Left colon (tissue), 2 donors: ENCODE measurements around the gene PTH2. TPM values are rescaled to one million over a fixed set of nuclear protein-coding genes. Genes with fewer than 3 reads are reported as not detected.

Source experiments
- ATAC-seq: fragments of 200-7000 bp; cut with Tn5 transposase; one replicate; pipeline ENCODE4 v1.9.1; 2020; ENCODE audit warnings: mild to moderate bottlenecking, moderate library complexity
- DNase-seq, 2 donors: peaks; one replicate each; pipeline ENCODE4 v3.0.0-alpha.2; 2020
- intact Hi-C, 2 donors: fragments of 100-400 bp; cut with DNase I in 1 of 2; cut with micrococcal nuclease in 1 of 2; formaldehyde crosslinking; loops; one replicate each; pipeline versions ENCODE4 v1.11.2 to v1.14.0; 2022; cut with DNase I, micrococcal nuclease
- total RNA-seq, 2 donors: library from RNA; stranded (reverse); fragmentation: NEBNext Ultra II Directional; extraction: Animal tissue kit (Norgen Biotek cat#: 25700); gene quantifications; one replicate each; pipeline ENCODE4 v1.2.1, GENCODE V29; 2021
- donor health status: DM: no; HTN: no; CAD: no.
- donor health status: DM: yes; HTN: yes; CAD: no.

Gene PTH2
- total RNA-seq, 2 donors from 2014 or later = not detected

GRCh38 chr19:49436381-49437017 lies 13.3 kb upstream of the PTH2 start:
- no peak for DNase-seq
- intact Hi-C loops = loop anchor here in 1 of 2 donors (10.0 kb wide), 1 partner anchor 172 kb away; no protein-coding TSS in a partner anchor
- no peak for ATAC-seq

DNA sequence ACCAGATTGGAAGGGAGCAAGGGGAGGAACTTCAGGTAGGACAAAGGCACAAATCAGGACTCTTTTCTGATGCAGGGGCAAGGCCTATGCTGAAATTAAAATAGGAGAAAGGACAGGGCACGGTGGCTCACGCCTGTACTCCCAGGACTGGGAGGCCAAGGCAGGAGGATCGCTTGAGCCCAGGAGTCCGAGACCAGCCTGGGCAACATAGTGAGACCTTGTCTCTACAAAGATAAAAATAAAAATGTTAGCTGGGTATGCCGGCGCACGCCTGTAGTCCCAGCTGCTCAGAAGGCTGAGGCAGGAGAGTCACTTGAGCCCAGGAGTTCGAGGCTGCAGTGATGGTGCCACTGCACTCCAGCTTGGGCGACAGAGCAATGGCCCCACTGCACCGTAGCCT lies 12.4 kb upstream of the PTH2 start:
- DNase-seq = no peak
- ATAC-seq = no peak
- intact Hi-C loops = loop anchor here in 1 of 2 donors (10.0 kb wide), 1 partner anchor 171 kb away; no protein-coding TSS in a partner anchor

DNA sequence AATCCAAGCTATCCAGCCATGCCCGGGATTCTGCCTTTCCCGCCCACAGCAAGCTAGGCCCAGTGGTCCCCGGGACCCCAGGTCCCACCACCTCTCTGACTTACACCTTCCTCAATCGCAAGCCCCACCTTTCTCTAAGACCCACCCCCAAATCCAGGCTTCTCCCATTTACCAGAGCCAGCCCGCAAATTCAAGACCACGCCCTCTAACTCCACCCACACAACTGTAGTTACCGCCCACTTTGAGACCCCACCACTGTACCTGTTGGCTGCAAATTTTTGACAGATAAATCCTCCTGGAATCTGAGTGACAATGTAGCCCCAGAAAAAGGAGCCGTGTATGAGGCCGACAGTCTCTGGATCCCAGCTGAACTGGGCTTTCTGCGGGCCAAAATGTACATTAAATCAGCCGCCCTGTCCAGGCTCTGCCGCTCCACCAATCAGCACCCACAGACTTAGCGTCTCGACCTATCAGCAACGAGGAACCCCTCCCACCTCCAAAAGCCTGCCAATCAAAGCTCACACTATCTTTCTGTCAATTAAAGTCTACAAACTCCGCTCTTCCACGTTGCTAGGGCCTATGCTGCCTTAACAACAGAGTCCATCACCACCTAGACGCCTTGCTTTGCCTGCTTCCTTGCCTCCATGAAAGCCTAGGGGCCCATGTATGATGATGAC lies 11.8 kb upstream of the PTH2 start:
- DNase-seq (no peak), ATAC-seq (no peak)
- intact Hi-C loops = loop anchor here in 1 of 2 donors (10.0 kb wide), 1 partner anchor 170 kb away; no protein-coding TSS in a partner anchor

DNA sequence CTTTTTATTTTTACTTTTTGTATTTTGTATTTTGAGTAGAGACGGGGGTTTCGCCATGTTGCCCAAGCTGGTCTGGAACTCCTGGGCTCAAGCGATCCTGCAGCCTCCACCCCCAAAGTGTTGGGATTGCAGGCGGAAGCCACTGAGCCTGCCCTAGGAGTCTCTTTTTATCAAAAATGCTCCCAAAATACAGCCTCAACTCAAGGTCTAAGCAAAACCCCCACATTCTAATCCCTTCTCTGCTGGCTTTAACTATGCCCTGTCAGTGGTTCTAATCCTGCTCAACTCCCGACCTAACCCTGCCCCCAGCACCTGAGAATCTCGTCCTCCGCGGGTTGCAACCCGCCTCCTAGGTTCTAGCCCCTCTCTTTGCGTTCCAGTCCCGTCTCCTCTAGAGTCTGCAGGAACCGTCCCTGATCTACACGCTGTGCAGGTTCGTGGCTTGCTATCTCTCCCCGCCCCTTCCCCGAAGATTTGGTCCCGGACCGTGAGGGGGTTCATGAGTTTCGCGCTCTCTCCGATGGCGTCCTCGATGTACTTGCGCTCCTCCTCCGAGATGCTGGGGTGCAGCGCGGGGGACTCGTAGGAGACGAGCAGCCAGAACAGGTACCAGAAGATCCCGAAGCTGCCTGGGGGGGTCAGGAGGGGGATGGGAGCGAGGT lies 10.1 kb upstream of the PTH2 start:
- no peak for ATAC-seq
- intact Hi-C loops = loop anchor here in 1 of 2 donors (10.0 kb wide), 1 partner anchor 169 kb away; no protein-coding TSS in a partner anchor

GRCh38 chr19:49432141-49433073 lies 9.2 kb upstream of the PTH2 start:
- peak; percentile 97 for ATAC-seq
- peak; percentile 49 to 66 for DNase-seq
- intact Hi-C loops = loop anchor here in 1 of 2 donors (10.0 kb wide), 1 partner anchor 168 kb away; no protein-coding TSS in a partner anchor

More for the DNA sequence above, 10.1 kb upstream of the PTH2 start:
- no peak for DNase-seq

DNA sequence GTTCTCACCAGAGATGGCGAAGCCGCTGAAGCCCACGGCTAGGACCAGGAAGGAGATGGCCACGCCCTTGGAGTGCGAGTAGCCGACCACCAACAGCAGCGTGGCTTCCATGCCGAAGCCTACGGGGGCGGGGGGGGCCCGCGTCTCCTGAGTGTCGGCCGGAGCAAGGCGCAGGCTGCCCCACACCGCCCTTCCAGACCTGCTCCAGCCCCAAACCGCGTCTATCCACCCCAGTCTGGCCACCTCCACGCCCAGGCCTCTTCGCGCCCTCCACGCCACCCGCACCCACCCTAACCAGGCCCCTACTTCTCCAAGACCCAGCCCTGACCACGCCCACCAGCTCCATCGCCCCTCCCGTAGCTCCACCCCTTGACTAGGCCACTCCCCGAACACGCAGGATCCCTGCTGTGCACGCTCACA lies 8.1 kb upstream of the PTH2 start:
- DNase-seq = no peak
- no peak for ATAC-seq
- intact Hi-C loops = loop anchor here in 1 of 2 donors (10.0 kb wide), 1 partner anchor 167 kb away; no protein-coding TSS in a partner anchor

DNA sequence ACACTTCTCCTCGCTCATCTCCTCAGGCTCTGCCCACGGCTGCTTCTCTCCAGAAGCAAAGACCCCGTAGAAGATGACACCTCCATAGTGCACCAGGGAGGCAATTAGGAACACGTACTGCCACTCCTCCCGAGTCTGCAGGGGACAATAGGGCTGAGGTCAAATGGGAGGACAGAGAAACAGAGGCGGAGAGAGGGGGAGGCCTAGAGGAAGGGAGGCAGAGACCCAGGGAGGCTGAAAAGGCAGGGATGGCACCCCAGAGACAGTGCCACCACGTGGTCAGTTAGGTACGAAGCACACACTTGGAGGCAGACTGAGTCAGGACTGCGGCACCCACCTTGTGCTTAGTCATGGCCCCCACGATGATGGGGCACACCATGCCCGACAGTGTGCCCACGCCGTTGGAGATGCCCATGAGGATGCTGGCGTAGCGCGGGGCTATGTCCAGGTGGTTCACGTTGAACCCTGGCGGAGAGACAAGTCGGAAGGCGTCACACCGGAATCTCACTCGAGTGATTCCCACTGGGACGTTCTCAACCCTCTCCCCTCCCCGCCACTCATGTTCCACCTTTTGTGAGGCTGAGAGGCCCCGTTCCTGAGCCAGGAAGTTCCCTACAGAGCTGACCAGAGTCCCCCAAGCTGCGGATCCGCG lies 7.6 kb upstream of the PTH2 start:
- DNase-seq = no peak
- intact Hi-C loops = loop anchor here in 1 of 2 donors (10.0 kb wide), 1 partner anchor 166 kb away; no protein-coding TSS in a partner anchor
- ATAC-seq = no peak

- ATAC-seq (no peak), DNase-seq (no peak)
- intact Hi-C loops = loop anchor here in 1 of 2 donors (10.0 kb wide), 1 partner anchor 165 kb away; no protein-coding TSS in a partner anchor
These were observed 7.0 kb upstream of the PTH2 start for GRCh38 chr19:49430172-49430677.

GRCh38 chr19:49428547-49429451 lies 5.6 kb upstream of the PTH2 start:
- intact Hi-C loops = no loop called here
- ATAC-seq = no peak
- DNase-seq = no peak

DNA sequence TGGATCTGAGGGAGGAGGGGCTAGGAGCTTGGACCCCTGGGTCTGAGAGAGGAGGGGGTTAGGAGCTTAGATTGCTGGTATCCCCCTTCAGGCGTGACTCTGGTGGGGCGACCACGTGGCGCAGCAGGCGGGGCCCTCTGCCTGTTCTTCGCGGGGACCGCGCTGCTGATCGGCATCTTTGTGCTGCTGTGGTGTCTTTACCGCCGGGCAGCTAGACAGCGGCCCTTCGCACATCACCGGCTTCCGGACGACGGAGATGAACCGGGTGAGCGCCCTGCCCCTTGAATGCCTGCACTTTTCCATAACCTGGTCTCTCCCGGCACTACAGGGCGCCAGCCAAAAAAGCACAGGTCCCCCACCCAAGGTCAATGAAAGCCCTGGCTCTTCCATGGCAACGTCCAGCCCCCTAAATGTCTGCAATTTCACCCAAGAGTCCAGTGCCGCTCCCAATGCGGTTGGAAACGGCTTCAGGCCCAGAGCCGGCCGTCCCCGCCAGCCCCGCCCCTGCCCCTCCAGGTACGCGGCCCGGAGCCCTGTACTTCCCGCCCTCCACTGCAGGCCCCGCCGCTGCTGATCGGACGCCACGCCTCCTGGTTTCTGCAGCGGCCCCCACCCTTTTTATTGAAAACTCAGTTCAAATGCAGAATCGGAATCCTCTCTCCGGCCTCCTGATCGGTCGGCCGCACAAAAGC lies 4.8 kb upstream of the PTH2 start:
- intact Hi-C loops = no loop called here
- ATAC-seq = peak; percentile 45
- no peak for DNase-seq

DNA sequence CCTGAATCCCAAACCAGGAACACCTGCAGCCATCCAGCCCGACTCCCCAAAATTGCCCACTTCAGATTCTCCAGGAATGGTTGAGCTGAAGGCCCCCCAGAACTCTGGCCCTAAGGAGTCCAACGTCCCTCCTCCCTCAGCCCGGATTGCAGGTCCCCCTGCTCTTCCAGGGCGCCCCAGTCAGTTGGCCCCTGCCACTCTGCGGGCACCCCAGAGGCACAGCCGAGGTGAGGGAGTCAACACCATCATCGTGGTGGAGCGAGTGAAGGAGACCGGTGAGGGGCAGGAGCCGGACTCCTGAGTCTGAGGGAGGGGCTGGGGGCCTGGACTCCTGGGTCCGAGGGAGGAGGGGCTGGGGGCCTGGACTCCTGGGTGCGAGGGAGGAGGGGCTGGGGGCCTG lies 4.1 kb upstream of the PTH2 start:
- DNase-seq (no peak), ATAC-seq (no peak)

GRCh38 chr19:49425922-49426592 lies 2.8 kb upstream of the PTH2 start:
- intact Hi-C loops = no loop called here
- DNase-seq (no peak), ATAC-seq (no peak)

More for the DNA sequence above, 4.1 kb upstream of the PTH2 start:
- intact Hi-C loops = no loop called here

DNA sequence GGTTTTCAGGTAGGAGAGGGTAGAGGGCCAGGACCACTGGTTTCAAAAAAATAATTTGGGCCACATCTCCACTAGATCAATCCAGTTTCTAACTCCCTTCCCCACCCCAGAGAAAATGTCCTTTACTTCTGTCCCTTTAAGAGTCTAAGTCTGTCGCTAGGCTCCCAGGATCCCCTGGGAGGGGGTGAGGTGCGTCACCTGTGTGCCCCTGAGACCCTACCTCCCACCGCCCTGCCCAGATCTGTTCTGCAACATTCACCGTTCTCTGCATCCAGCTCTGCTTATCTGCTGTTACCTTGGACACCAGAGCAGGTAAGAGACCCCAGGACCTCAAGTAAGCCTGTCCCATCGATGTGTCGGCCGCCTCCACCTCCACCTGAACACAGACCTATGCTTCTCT lies 1.9 kb upstream of the PTH2 start, which contains the start of gene GFY:
TSS of gene GFY (plus strand) at position 211 of the 400 bp plus-strand sequence. CDS start 1,043 bp downstream, outside the sequence.
- ATAC-seq (no peak), DNase-seq (no peak)
- intact Hi-C loops = no loop called here

DNA sequence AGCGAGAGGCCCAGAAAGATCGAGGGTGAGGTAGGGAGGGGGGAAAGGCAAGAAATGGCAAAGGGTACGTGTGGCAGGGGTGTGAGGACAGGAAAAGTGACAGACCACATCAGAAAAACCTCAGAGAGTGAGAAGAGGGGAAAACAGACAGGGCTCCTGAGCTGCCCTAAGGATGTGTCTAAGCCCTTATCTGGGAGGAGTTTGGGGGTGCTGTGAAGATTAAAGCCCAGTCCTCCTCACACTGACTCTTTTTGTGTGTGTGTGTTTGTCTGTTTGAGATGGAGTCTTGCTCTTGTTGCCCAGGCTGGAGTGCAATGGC lies 703 bp upstream of the PTH2 start:
- DNase-seq = no peak
- intact Hi-C loops = no loop called here
- ATAC-seq = no peak

GRCh38 chr19:49422407-49423070 lies 702 bp downstream of the PTH2 start:
- DNase-seq (peak in 1 of 2 donors; percentile 44), ATAC-seq (peak; percentile 72)
- intact Hi-C loops = no loop called here
